Stimulated activated CD8-positive, alpha-beta memory T cell treated with anti-CD3 and anti-CD28 coated beads, Interleukin-15, amount 100 ng/mL, for 4 hours (primary cell): ENCODE results near the gene PDGFB.

ENCODE experiments used
- DNase-seq, 2 donors: peaks; one replicate each; pipeline ENCODE4 v3.0.0-alpha.2; 2020; ENCODE audit warnings: low read depth in 2 of 2

PDGFB gene

DNA sequence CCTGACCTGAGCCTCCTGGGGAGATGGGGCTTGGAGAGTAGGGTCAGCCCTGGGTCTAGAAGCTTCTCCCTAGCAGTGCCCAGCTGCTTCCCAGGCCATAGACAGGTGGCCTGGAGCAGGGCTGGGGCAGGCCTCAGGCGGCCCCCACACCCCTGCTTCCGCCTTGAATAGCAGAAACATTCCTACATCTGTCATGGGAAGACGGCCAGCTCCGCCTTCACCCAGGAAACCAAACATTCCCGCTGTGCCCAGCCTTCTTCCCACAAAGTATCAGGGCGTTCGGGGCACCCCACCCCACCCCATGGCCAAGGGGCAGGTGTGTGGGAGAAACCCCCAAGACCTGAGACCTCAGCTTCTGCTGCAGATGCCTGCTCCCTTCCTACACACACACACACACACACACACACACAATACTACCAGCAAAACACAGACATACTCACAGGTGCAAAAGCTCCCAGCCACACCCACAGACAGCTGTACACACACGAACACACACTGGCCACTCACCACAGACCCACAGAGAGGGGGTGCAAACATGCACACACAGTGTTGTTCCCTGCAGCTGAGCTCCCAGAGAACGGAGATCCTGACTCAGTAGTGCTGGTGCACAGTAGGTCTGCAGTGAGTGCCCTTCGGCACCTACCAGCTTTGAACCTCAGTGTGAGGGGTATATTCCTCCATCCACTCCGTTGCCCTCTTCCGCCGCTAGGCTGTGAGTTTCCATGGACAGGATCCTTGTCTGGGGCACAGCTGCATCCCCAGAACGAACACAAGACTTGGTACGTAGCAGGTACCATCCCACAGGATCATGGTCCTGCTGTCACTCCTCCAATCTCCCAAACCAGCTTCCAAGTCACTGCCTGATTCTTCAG lies 37.4 kb downstream of the PDGFB start:
- DNase-seq, result no peak

DNA sequence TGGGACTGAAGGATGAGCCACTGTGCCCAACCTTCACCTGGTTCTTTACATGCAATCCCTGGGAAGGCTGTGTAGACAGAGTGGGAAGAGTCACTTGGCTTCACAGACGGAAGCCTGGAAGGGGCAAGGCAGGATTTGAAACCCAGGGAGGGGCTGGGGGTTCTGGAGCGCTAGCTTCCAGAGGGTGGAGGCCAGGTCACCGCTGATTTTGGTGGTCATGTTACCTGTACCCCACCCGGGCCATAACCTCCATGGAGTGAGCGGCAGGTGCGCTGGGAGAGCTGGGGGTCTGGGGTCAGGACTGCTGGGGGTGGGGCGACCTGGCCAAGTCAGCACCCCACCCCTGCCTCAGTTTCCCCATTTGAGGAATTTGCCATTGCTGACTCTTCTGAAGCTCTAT lies 38.3 kb downstream of the PDGFB start:
- DNase-seq, result no peak

DNA sequence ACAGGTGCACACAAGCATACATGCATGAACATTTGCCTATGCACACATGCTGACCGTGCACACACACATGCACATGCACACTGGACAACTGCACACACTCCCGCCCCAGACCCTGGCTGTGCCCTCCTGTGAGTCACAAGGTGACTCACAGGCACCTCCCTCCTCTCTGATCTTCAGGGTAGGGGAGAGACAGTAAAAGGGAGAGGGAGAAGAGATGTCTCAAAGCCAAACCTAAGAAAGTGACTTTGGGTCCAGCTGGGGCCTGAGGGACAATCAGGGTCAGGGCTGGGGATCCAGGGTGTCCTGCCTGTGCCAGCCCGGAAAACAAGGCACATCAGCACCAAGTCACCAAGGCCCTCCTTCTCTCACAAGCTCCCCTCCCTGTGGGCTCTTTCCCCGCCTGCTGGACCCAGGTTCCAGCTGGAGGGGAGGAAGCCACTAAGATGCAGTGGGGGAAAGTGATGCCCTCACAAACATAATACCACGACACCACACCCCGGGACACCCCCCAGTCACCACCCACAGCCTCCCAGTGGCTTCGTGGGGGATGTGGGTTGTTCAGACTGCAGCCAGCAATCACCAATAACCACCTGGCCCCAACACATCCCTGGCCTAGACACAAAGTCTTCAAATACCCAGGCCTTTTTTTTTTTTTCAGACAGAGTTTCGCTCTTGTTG lies 39.3 kb downstream of the PDGFB start:
- DNase-seq, result peak in 1 of 2 donors; percentile 32

DNA sequence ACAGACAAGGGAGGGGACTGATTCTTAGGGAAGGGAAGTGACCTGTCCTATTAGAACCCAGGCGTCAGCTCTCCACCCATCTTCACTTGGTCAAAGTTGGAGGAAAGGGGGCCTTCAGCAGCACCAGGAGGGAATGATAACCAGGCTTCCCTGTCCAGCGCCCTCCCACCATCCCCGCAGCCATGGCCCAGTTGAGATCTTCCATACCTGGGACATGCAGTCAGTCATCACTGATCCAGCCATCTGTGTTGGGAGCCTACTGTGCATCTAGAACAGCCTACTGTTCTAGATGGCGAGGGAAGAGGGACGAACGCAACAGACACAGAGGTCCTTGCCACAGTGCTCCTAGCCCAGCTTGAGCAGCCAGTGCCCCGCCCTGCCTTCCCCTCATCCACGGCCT lies 40.6 kb downstream of the PDGFB start:
- DNase-seq, result no peak

DNA sequence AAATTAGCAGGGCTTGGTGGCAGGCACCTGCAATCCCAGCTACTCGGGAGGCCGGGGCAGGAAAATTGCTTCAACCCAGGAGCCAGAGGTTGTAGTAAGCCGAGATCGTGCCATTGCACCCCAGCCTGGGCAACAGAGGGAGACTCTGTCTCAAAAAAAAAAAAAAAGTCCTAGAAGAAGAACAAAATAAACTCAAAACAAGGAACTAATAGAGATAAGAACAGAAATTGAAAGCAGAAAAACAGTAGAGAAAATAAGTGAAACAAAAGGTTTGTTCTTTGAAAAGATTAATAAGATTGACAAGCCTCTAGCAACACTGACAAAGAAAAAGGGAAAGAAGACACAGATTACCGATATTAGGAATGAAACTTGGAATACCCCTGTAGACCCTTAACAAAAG lies 47.2 kb downstream of the PDGFB start:
- DNase-seq, result no peak

DNA sequence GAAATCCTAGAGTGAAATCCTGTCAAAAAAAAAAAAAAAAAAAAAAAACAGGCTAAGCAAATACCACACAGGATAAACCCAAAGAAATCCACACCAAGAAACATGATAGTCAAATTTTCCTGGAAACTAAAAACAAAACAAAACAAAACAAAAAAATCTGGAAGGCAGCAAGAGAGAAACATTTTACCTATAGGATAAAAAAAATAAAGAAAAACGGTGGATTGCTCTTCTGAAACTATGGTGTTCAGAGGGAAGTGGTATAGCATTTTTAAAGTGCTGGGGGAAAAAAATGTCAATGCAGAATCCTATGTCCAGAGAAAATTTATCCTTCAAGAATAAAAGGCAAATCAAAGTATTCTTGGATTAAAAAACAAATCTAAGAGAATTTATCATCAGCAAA lies 50.7 kb downstream of the PDGFB start:
- no peak for DNase-seq

DNA sequence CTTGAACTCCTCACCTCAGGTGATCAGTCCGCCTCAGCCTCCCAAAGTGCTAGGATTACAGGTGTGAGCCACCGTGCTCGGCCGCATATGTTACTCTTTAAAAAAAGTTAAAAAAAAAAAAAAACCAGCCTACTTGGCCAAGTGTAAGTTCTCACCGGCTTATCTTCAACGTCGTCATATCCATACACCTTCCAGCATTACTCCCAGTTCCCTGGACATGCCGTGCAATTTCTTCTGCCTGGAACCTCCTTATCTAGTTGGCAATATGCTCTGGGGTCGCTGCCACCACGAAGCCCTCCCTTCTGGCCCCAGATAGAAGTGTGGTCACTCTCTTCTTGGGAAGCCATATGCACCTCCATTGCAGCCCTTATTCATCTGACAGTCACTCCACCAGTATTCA lies 56.0 kb downstream of the PDGFB start:
- no peak for DNase-seq

DNA sequence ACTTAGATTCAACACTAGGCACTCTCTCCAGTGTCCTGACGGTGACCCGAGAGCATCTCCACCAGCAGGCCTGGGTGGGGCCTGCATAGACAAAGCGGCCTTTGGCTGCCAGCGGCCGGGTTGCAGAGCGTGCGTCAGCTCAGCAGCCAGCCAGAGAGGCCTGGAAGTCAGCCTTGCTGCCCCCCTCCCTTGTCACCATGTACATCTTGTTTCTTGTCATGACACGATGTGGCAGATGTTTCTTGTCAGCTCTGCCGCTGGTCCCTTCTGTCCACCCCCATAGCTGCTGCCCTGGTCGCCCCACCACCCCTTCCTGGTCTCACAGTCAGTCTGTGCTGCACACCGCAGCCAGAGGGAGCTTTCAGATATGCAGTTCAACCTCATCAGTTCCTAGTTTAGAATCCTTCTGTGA lies 59.2 kb downstream of the PDGFB start:
- DNase-seq, result no peak

DNA sequence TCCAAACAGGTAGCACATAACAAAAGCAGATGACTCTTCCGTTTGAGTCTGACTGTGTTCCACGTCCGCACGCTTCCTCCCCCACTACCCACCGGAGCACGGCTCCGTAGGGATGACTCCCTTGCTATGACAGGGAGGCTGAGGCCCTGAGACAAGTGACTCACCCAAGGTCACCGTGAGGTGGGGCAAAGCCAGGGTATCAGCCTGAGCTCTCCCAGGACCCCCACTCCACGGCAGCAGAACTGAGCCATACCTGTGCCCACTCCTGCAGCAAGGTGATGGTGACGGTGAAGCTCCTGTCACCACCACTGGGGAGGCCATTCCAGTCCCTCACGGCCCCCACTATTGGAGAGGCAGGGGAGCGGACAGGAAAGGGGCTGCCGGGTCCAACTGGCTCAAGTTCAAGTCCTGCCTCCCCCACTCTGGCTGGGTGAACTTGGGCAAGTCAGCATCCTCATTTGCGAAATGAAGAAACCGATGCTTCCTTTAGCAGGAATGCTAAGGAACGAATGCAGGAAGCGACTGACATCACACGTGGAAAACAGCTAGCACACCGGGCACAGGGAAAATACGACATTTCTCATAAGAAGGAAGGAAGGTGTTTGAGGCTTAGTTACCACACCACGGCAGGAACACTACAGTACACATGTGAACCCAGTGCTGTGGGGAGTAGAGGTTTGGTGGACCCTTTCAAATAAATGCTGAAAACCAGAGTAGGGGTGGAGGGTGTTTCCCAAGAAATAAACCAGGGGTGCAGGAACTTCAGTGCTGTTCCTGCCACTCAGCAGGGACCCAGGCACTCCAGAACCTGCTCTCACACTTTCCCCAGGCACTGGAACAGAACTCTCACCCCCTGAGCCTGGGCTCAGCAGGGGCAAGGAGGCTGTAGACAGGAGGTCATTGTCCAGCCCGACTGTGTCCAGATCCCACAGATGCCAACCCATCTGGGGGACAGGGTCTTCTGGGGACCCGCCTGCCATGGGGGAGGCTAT lies 59.9 kb downstream of the PDGFB start:
- no peak for DNase-seq

GRCh38 chr22:39183991-39184585 lies 60.7 kb downstream of the PDGFB start:
- DNase-seq, result no peak

DNA sequence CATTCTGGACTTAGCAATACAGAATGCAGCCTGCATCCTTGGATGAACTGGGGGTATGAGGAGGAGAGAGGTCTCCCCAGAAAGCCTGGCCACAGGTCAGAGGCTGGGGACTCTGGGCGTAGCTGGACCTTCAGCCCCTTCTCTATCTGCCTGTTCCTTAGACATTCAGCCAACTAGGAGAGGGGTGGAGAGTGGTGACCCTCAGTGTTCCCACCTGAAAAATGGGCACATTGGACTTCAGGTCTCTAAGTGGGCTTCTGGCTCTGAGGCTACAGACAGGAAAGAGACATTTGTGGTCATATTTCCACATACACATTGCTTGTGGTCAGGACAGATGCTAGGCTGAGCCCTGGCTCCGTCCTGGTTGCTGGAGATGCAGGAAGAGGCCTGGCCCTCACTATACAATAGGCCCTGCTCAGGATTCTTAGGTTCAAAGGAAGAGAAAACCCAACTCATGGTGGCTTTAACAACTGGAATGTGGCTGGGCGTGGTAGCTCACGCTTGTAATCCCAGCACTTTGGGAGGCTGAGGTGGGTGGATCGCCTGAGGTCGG lies 62.2 kb downstream of the PDGFB start:
- DNase-seq, result no peak

DNA sequence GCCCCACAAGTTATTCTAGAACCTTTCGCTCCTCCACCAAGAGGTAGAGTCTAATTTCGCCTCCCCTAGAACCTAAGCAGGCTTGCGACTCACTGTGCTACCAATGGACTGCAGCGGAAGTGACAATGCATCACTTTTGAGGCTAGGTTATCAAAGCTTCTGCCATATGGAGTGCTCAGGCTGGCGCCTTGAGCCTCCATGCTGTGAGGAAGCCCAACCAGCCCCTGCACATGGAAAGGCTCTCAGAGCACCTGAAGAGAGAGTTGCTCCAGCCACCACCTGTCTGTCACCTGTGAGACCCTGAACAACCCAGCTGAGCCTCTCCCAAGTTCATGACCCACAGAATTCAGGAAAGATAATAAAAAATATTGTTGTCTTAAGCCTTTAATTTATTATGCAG lies 63.0 kb downstream of the PDGFB start:
- DNase-seq, result no peak

DNA sequence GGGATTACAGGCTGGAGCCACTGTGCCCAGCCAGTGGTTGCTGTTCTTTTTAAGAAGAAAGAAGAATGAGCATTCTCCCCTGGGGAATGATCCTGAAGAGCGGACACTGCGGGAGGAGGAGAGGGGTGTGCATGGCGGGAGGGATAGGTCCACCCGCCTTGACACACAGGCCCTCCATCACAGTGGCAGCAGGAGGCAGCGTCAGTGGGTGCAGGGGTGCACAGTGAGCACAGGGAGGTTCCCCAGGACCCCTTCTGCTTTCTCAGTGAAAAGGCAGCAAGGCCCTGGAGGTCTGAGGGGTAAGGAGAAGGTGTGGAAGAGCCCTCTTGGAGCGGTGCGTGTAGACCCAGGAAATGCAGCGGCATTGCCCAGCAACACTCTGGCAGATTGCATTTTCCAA lies 63.4 kb downstream of the PDGFB start:
- no peak for DNase-seq

DNA sequence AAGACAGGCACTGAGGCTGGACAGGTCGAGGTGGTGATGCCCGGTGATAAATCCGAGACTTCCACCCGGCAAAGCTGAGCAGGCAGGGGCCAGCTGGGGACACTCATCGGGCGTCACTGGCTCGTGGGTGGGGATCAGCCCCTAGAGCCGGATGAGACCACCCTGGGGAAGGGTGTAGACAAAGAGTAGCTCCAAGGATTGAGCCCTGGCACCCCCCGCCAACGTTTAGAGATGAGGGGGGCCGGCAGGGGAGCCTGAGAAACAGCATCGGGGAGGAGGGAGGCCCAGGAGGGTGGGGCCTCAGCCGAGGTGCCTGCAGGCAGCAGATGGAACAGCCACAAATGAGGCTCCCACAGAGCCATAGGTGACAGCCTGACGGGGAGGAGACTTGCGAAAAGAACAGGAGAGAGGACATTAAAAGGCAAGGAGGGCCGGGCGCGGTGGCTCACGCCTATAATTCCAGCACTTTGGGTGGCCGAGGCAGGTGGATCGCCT lies 64.9 kb downstream of the PDGFB start:
- no peak for DNase-seq

GRCh38 chr22:39179401-39179827 lies 65.4 kb downstream of the PDGFB start:
- DNase-seq, result no peak

DNA sequence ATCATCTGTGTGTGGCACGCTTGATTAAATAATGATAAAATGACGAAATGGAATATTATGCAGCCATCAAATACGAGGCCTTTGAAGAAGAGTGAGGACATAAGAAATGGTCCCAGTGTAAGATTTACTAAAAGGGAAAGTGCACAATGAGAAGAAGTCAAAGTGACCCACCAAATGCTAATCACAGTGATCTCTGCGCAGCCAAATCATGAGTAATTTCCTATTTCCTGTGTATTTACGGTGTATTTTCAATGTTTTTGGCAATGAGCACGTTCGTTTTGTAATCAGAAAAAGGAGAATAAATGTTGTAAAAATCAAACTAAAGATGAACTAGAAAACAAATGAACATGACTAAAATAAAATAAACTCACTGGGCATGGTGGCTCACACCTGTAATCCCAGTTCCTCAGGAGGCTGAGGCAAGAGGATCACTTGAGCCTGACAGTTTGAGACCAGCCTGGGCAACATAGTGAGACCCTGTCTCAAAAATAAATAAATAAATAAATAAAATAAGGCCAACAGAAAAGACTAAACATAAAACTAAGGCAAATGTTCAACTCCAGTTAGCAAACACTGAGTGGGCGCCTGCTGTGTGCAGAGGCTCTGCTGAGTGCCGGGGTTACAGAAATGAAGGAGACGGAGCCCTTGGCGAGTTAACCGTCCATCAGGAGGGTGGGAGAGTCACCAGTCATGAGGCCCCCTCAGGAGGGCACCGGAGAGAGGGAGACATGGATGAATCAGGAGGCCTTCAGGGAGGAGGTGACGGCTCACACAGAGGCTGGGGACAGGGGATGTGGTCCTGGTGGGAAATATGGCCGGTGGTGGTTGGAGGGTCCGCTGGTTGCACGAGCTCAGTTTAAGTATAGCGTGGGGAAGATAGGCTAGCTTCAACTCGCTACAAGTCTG lies 66.3 kb downstream of the PDGFB start:
- DNase-seq, result no peak

DNA sequence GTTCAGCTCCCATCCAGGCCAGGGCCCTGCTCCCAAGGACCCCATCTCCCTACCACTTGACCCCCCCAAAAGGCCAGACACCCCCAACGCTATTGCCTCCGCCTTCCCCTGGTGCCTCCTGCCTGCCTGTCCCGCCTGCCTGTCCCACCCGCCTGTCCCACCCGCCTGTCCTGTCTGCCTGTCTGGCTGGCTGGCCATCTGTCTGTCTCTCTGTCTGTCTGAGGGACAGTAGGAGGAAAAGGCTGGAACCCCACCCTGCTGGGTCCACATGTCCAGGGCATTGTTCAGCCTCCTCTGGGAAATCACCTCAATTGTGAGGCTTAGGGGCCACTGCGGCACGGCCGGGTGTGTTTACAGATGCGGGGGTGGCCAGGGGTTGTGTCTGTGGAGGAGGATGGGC lies 67.0 kb downstream of the PDGFB start:
- no peak for DNase-seq

- DNase-seq, result no peak
Observed at GRCh38 chr22:39177456-39177775, 67.4 kb downstream of the PDGFB start.

DNA sequence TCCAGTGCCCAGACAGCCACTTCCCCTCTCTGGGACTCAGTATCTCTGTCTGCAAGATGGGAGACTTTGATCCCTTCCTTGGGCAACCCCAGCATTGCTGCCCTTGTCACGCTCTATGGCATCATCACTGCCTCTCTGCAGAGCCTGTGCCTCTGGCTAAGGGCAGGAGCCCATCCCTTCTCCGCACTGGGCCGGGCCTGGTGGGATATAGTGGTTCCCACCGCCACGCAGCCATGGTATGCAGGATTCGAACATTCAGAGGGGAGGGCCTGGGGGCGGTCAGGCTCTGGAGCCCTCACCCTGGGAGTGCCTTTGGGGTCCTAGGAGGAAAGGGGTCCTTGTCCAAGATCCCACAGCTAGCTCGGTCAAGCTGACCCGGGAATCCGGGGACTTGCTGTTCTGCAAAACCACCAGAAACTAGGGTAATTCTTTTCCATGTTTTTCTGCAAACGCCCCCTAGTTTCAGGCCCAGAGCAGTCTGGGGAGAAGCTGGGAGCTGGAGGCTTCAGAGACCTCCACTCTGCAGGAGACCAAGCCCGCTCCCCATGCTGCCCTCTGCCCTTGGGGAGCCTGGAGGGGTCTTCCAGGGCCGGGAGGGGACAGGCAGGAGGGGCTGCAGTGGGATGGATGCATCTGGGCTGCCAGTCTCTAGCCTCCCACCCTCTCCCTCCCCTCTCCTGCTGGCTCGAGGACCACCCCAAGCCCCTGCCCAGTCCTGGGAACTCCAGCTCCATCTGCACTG lies 67.9 kb downstream of the PDGFB start:
- DNase-seq, result no peak
